GM18868 (cell line): ENCODE data around the gene LIN54.
"Not testable (repeated sequence)": the region's sequence is repeated elsewhere in the genome, so short reads cannot be mapped to it uniquely, and the experiment has no call there.

ENCODE experiments used
- ATAC-seq: cut with Tn5 transposase; IDR thresholded peaks from one replicate; pipeline ENCODE4 v1.9.1; 2021; ENCODE audit warnings: mild to moderate bottlenecking, moderate library complexity; ENCODE audit not compliant: unreplicated experiment

LIN54 gene

DNA sequence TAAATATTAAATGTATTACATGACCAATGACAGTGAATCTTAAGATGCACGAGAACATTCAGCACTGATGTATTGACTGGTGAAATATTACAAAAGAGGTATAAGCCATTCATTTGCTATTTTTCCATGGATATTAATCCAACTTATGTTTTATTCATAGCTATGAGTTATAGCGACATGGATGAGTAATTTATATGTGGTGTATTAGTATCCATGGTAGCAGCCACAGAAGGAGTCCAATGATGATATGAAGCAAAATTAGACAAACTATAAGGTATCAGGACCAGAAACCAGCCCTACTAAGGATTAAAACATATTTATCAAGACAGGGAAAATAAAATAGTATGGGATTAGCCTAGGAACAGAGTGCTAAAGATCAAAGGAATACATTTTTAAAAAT, 59.4 kb downstream of the LIN54 start:
- ATAC-seq, result no peak

DNA sequence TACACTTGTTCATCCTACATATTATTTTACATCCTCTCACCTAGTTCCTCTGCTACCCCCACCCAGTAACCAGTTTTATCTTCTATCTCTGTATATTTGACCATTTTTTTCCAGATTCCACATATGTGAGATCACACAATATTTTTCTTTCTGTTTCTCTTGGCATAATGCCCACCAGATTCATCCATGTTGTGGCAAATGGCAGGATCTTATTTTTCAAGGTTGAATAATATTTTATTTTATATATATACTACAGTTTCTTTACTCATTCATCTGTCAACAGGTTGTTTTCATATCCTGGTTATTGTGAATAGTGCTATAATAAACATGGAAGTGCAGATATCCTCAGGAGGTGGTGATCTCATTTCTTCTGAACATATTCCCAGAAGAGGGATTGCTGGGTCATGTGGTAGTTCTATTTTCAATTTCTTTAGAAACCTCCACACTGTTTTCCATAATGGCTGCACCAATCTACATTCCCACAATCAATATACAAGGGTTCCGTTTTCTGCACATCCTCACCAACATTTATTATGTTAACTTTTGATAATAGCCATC, 61.9 kb downstream of the LIN54 start:
- no peak for ATAC-seq

DNA sequence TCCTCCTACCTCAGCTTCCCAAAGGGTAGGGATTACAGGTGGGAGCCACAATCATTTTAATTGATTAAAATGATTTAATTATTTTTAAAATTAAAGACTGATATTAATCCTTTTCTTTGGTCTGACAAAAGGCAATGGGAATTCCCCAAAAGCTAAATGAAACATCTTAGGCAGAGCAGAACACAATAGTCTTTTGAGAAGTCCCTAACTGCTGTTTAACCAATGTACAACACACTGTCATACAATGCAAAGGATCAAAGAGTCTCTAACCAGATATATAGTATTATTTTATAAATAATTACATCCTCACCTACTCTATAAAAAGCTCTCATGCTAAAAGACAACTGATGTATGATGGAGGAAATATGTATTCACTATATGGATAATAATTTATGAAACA, 63.1 kb downstream of the LIN54 start:
- peak; percentile 65 for ATAC-seq

DNA sequence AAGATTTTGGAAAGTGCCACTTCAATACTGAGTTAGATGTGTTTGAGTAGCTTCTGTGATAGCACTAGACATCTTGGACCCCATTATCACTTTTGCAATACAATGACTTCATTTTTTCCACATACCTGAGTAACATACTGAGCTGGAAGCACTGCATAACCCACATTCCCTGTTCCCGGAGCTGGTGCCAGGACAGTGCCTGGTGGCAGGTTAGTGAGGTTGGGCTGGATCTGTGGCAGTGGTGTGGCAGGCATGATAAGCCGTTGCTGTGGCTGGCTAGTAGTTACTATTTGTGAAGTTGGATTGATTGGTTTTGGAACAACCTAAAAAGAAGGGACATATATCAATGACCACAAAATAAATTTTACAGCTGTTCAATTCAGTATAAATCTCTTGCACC, 71.2 kb downstream of the LIN54 start:
- ATAC-seq, result no peak

DNA sequence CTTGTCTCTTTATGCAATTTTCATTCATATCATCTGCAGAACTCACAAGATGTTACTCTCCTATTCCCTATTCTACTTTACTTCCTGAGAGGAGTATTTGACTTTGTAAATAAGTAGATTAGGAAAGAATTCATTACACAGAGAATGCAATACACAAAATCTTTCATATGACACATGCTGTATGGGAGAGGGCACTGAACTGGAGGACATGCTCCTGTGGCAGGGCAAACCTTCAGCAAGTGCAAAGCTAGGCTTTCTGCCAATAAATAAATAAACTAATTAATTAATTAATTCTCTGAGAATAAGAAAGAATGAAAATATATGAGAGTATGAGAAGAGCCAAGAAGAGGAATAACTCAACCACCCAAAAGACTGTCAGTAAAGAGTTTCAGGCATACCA, 76.2 kb downstream of the LIN54 start:
- ATAC-seq, result no peak

DNA sequence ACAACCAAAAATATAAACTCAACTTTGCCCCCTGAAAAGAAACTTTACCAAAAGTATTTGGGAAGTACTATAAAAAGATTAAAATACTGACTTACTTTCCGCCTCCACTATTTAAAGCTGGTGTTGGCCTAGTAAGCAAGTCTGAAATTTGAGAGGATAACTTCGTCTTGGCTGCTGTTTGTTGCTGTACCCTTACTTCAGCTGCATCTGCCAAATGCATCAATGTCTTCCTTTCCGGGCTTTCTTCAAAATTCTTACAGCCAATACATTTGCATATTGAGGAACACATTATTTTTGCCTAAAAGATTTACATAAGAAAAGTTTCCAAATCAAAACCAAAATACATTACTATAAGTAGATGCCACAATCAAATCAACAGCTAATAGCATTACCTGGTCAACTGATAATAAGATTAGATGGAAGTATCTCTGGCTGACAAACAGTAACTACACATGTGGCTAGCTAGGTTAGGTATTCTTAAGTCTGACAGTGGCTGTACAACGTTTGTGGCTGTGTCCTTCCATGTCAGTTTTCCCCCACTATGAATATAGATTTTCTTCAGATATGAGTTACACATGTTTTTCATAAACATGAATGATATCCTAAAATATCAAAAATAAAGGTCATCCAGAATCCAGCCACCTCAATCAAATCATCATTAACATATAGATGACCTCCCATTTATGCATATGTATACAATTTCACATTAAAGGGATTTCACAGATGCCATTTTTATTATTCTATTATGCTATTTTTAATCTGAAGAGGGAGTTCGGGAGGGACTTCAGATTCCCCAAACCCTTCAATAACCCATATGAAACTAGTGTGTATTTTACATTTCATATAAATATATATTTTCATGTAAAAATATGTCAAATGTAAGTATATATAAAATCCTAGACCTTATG, 79.5 kb downstream of the LIN54 start:
- ATAC-seq, result no peak

DNA sequence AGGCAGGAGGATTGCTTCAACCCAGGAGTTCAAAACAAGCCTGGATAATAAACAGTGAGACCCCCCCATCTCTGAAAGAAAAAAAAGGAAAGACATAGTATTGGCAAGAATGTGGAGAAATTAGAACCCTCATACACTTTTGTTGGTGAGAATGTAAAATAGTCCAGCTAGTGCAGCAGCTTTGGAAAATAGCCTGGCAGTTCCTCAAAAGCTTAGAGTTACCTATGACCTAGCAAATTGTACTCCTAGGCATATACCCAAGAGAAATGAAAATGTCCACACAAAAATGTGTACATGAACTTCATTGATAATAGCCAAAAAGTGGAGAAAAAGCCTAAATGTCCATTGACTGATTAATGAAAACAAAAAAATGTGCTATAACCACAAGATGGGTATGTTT, 88.8 kb downstream of the LIN54 start:
- no peak for ATAC-seq

DNA sequence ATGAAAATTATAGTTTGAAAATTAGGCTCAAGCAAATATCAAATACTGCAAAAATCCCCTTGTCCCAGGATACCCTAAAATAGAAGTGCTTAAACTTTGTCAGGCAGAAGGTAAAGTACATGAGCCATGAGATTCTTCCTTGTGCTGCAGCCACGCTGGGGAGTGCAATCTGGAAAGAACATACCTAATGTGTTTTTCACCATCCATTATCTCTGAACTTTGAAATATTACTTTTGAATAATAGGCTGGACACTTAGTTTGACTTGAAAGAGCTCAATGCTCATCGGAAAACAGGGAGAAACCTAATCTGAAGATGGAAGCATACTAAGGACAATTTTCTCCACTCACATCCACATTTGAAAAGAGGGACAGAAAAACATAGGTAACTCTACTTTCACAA, 91.2 kb downstream of the LIN54 start:
- no peak for ATAC-seq

DNA sequence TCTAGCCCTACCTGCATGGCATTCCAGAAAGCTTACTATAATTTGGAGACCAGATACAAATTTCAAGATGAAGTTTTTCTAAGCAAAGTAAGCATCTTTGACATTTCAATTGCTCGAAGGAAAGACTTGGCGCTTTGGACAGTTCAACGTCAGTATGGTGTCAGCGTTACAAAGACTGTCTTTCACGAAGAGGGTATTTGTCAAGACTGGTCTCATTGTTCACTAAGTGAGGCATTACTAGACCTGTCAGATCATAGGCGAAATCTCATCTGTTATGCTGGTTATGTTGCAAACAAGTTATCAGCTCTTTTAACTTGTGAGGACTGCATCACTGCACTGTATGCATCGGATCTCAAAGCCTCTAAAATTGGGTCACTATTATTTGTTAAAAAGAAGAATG, 92.5 kb downstream of the LIN54 start:
- ATAC-seq, result no peak

DNA sequence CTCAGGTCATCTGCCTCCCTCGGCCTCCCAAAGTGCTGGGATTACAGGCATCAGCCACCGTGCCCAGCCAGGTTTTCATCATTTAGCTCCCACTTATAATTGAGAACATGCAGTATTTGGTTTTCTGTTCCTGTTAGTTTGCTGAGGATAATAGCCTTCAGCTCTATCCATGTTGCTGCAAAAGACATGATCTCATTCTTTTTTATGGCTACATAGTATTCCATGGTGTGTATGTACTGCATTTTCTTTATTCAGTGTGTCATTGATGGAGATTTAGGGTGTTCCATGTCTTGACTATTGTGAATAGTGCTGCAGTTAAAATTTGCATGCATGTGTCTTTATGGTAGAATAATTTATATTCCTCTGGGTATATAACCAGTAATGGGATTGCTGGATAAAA, 96.7 kb downstream of the LIN54 start:
- ATAC-seq, result not testable (repeated sequence)

DNA sequence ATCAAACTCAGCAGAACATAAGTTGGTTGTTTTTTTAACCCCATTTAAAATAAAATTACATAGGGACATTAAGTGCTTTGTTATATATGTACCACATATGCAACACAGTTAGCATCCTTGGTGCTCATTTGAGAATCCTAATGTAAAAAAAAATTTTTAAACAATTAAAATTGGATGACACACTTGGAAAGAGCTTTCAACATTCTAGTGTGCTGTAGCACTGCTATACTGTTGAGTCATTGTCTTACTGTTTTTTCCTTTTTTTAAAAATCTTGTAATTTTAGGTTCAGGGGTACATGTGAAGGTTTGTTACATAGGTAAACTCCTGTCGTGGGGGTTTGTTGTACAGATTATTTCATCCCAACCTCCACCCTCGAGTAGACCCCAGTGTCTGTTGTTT, 97.3 kb downstream of the LIN54 start:
- ATAC-seq, result no peak

DNA sequence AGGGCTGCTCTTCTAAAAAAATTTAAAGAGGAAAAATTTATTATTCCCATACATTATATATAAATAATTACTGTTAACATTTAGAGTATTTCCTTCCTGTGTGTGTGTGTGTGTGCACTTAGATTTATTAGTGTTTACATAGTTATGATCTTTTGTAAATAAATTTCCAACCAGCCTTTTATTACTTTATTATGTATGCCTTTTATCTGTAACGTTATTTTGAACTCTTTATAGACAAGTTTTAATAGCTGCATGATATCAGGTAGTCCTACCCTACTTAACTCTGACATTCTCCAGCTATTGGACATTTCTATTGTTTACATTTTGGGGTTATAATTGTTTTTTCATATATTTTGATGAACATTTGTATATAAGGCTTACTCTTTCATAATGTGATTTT, 101.3 kb downstream of the LIN54 start:
- no peak for ATAC-seq

DNA sequence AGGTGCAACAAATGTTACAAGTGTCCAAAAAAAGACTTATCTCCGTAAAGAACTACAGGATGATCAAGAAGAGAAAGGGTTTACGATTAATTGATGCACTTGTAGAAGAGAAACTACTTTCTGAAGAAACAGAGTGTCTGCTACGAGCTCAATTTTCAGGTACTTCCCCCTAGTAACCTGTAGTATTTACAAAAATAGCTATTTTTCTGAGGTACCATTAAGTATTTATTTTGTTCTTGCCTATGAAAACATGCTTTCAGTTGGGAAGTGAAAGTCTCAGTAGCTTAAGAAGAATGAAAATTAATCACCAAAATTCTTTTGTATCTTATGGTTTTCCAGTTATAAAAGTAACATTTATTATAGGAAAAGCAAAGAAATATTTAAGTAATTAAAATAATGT, 104.2 kb downstream of the LIN54 start:
- peak; percentile 43 for ATAC-seq

DNA sequence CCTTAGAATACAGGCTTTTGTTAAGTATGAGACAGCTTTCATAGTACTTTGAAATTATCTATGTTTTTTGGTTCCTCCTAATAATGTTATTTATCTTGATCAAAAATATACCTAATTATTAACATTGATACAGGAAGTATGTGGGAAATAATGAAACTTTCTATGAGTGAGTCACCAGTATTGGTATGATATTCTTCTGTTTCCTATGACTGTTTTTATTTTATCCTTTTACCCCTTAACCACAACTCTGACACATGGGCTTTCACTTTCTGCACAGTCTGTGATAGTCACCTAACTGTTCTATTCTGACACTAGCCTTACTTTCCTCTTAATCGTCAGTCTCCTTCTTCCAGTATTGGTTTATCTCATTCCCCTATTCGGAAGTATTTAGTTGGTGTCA, 105.4 kb downstream of the LIN54 start:
- ATAC-seq, result peak; percentile 66

DNA sequence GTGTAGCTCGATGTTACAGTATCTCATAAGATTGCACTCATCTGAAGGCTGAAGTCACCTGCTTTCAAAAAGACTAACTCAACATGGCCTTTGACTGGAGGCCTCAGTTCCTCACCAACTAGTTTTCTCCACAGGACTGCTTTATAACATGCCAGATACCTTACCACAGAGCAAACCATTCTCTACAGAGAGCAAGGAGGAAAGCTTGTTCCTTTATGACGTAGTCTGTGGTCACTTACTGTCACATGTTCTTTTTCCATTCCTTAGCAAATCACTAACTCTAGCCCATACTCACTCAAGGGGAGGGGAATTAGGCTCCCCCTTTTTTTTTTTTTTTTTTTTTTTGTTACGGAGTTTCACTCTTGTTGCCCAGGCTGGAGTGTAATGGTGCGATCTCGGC, 106.9 kb downstream of the LIN54 start:
- no peak for ATAC-seq

DNA sequence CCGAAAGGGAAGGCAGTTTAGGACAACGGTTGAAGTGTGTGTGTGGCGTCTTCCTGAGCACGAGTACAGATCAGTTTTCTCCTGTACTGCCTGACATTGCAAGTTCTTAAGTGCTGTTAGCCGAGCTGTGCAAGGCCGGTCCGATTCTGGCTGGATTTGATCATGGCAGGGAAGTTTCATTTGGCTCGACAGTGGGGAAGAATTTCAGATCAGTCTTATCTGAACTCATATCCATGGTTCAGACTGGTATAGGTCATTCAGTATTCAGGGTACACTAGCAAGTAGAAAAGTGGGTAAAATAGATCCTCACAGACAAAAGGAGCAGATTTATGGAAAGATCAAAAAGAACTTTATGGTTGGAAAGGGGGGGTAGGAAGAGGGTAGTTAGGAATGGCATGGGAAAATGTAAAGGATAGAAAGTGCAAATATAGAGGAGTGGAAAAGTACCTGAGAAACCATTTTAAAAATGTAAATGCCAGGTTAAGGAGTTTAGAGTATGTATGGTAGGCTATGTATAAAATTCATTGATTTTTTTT, 109.4 kb downstream of the LIN54 start:
- ATAC-seq, result no peak

DNA sequence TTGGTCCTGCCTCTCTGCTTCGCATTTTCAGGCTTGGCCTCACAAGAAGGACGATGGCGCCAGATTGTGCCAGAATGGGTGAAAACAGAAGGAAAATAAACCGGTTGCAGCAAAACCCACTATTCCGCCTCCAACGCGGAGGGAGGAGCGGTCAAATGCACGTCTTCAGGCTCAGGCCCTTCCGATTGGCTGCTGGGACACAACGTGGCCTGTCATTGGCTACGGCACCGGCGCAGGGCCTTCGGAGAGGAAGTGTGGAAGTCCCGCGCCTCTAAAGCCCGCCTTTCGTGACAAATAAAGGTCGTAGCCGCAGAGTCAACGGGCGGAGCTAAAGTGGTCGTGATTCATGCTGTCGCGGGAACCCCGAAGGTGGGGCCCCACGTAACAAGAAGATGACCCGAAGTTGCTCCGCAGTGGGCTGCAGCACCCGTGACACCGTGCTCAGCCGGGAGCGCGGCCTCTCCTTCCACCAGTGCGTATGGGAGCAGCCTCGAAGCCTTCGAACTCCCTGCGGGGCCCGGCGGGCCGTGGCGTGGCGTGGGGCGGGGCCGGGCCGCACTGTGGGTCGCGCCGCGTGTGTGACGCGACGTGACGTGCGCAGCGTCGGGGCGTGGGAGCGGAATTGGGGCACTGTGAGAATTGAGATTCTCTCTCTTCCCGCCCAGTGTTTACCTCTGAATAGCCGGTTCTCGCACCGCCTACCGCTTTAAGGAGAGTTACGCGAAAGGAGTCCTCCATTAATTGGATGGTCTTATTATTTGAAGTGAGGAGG, 110.0 kb downstream of the LIN54 start, which contains the start of gene THAP9:
THAP9 (plus strand) TSS at position 325 of the 772 bp plus-strand sequence; CDS start at position 393, 68 bp downstream.
- ATAC-seq, result peak; percentile 86

DNA sequence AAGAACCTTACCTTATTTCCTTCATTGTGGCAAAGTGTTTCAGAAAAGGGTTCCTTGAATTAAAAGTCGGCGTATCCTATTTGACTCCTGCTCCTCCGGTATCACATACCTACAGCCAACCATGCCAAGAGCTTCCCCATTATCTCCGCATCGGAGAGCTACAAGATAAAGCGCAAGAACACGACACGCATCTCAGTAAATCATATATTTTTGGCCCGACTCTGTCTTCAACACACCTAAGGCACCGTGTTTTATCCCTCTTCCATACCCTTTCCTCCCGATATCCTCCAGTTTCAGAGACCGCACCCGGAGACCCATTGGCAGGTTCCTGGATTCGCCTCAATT, 110.6 kb downstream of the LIN54 start:
- peak; percentile 5 for ATAC-seq

DNA sequence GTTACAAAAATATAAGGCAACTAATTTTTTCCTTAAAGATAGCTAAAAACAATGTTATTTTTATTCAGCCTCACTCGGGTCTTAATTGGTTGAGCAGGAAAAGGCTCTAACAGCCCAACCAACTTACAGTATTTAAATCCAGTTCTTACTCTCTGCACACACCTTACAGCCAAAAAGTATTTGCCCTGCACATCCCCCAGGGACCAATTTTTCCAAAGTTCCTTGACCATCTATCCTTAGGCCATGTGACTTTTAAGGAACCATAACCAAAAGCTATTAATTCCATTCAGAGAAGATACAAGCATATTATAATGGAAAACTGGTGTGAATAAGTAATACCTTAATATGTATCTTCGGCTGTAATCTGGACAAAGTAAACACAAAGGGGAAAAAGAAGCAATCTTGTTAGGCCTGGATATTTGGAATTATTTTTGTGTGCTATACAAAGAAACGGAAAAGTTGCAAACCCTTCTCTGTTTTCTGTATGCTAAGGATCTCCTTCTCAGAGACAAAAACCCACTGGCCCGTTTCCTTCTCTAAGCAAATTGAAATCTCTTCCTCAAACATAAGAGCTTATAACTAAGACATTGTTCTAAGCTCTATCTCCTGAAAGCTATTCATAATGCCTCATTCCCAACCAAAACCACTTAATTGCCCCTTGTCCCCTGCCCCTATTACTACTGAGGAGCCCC, 111.1 kb downstream of the LIN54 start:
- ATAC-seq, result no peak

DNA sequence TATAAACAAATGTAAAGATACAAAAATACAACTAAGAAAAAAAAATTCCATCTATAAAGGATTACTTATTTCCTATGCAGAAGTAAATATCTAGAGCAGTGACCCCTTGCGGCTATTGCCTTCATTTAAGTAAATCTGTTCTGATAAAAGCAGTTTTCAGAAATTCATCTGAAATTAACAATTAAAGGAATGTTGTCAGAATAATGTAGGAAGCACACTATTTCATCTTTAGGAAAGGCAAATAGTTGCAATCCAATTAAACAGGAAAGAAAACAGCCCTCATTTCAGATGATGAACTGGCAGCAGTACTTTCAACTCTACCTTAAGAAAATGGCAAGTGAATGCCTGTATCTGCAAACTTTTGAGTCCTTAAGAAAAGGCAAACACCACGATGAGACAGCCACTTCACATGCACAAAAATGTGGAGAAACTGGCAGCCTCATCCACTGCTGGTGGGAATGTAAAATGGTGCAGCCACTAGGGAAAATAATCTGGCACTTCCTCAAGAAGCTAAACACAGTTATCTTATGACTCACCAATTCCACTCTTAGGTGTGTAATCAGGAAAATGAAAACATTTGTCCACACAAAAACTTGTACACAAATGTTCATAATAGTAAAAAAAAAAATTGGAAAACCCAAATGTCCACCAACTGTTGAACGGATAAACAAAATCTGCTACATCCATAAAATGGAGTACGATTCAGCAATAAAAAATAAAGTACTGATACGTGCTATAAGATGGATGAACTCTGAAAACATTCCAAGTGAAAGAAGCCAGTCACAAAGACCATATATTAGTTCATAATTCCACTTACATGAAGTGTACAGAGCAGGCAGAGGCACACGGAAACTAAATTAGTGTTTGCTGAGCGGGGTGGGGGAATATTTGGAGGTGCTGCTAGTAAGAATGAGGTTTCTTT, 112.0 kb downstream of the LIN54 start:
- no peak for ATAC-seq
